Tibial nerve (tissue), 4 donors: ENCODE results near the gene NOX3. TPM values are rescaled to one million over a fixed set of nuclear protein-coding genes. Genes with fewer than 3 reads are reported as not detected.

Experiments used
- DNase-seq, 2 donors: peaks; one replicate each; pipeline ENCODE4 v3.0.0-alpha.2; 2019; ENCODE audit warnings: low spot score in 2 of 2
- H3K27ac ChIP-seq, 4 donors: fragments of 200-600 bp; sonication (generic) in 3 of 4; one replicate each; pipeline ENCODE4 v1.5.1; 2017 to 2019; ENCODE audit warnings: mild to moderate bottlenecking in 1 of 4
- H3K27me3 ChIP-seq, 2 donors: fragments of 200-600 bp; sonication (generic) in 1 of 2; one replicate each; pipeline versions ENCODE4 v1.5.1 to v1.6.0; 2017 to 2019
- H3K36me3 ChIP-seq, 3 donors: fragments of 200-600 bp; sonication (generic); one replicate each; pipeline ENCODE4 v1.5.1; 2018 to 2019
- H3K4me1 ChIP-seq, 4 donors: fragments of 200-600 bp; sonication (generic) in 3 of 4; one replicate each; pipeline ENCODE4 v1.5.1; 2017 to 2019
- H3K4me3 ChIP-seq, 4 donors: fragments of 200-600 bp; sonication (generic) in 3 of 4; one replicate each; pipeline ENCODE4 v1.5.1; 2017 to 2019; ENCODE audit warnings: mild to moderate bottlenecking in 1 of 4, moderate library complexity in 1 of 4
- H3K9me3 ChIP-seq, 4 donors: fragments of 200-600 bp; sonication (generic) in 3 of 4; one replicate each; pipeline ENCODE4 v1.5.1; 2017 to 2019
- EP300 ChIP-seq, 2 donors: sonication (generic); formaldehyde crosslinking; IDR thresholded peaks; one replicate each; pipeline ENCODE4 v1.6.1; 2017; ENCODE audit warnings: antibody characterized with exemption in 2 of 2, mild to moderate bottlenecking in 1 of 2
- POLR2A ChIP-seq, 2 donors: fragments of 450-650 bp; IDR thresholded peaks; one replicate each; pipeline ENCODE4 v1.6.1; 2017; ENCODE audit warnings: antibody characterized with exemption in 2 of 2, mild to moderate bottlenecking in 2 of 2, moderate library complexity in 2 of 2
- WGBS, 2 donors: methylation state at CpG; one replicate each; pipeline ENCODE4 v1.1.5; 2018; 5-methylcytosine and 5-hydroxymethylcytosine counted together
- total RNA-seq, 4 donors: library from RNA; depleted of rRNA; stranded (reverse); fragments of >200 nt; gene quantifications; one replicate each; pipeline ENCODE4 v1.1.0, GENCODE V29; 2016
- TF ChIP-seq, protein P1 (sequence below), 5 experiments: fragments of 200-600 bp in 3 of 5; fragments of 450-650 bp in 2 of 5; sonication (generic) in 3 of 5; IDR thresholded peaks; one replicate each; pipeline ENCODE4 v1.5.1; 2016 to 2019; ENCODE audit warnings: antibody characterized with exemption in 5 of 5, mild to moderate bottlenecking in 3 of 5, moderate library complexity in 2 of 5

NOX3 gene
- total RNA-seq, 4 donors from 2014 or later = not detected

DNA sequence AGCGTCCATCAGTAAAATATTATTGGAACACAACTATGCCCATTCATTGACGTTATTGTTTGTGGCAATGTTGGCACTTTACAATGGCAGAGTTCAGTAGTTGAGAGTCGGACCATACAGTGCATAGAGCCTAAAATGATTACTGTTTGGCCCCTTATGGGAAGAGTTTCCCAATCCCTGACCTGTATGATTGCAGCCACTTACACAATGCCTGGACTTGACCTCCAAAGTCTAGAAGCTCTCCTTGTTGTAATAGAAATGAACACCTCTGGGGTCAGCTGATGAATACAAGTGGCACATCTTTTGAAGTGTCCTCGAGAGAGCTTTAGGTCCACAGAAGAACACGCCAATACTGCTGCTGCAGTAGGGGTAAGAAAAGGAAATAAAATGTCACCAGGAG, 59.0 kb downstream of the NOX3 start:
- peaks cover 0 to 8% (median 0%) of the 10 kb centered on the region in 4 donors for H3K4me1 ChIP-seq
- no peak overlapping the region for H3K4me3 ChIP-seq
- no peak for DNase-seq
- 80 to 82% methylated on average over 5 of the region's 5 CpGs for WGBS, 2 donors
- no peaks in the 10 kb centered on the region for H3K36me3 ChIP-seq
- no peaks in the 10 kb centered on the region for H3K9me3 ChIP-seq
- TF ChIP-seq, protein P1, sequence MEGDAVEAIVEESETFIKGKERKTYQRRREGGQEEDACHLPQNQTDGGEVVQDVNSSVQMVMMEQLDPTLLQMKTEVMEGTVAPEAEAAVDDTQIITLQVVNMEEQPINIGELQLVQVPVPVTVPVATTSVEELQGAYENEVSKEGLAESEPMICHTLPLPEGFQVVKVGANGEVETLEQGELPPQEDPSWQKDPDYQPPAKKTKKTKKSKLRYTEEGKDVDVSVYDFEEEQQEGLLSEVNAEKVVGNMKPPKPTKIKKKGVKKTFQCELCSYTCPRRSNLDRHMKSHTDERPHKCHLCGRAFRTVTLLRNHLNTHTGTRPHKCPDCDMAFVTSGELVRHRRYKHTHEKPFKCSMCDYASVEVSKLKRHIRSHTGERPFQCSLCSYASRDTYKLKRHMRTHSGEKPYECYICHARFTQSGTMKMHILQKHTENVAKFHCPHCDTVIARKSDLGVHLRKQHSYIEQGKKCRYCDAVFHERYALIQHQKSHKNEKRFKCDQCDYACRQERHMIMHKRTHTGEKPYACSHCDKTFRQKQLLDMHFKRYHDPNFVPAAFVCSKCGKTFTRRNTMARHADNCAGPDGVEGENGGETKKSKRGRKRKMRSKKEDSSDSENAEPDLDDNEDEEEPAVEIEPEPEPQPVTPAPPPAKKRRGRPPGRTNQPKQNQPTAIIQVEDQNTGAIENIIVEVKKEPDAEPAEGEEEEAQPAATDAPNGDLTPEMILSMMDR (IDR thresholded peaks at IDR 0.05) = no peak
- TF ChIP-seq EP300 (IDR thresholded peaks at IDR 0.05) = no peak
- no peak for TF ChIP-seq POLR2A (IDR thresholded peaks at IDR 0.05)
- no peak overlapping the region for H3K27ac ChIP-seq
- peaks cover 0 to 8% of the 10 kb centered on the region in 2 donors for H3K27me3 ChIP-seq

DNA sequence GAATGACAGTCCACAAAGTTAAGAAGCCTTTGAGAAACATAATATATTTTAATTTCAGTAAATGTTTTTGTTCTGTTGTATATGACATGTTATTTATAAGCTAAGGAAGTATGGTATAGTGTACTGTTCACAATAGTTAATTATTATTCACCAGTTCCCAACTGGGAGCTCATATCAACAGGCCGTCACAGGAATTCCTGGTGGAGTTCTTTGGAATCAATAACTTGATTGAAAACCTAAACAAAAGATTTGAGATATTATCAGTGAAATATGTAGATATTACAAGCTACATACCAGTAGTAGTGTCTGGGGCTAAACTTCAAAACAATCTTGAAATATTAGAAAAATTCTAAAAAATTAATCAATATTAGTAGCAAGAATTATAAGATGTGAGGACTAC, 60.3 kb downstream of the NOX3 start:
- no peak for DNase-seq
- TF ChIP-seq POLR2A (IDR thresholded peaks at IDR 0.05) (no peak), EP300 (IDR thresholded peaks at IDR 0.05) (no peak)
- TF ChIP-seq, protein P1 (IDR thresholded peaks at IDR 0.05) = no peak
- no peak overlapping the region for H3K4me3 ChIP-seq
- peaks cover 0 to 8% of the 10 kb centered on the region in 2 donors for H3K27me3 ChIP-seq
- 54 to 55% methylated on average over 1 of the region's 1 CpG for WGBS, 2 donors
- no peaks in the 10 kb centered on the region for H3K9me3 ChIP-seq
- H3K36me3 ChIP-seq = no peaks in the 10 kb centered on the region
- H3K4me1 ChIP-seq = peaks cover 0 to 7% (median 0%) of the 10 kb centered on the region in 4 donors
- no peak overlapping the region for H3K27ac ChIP-seq

DNA sequence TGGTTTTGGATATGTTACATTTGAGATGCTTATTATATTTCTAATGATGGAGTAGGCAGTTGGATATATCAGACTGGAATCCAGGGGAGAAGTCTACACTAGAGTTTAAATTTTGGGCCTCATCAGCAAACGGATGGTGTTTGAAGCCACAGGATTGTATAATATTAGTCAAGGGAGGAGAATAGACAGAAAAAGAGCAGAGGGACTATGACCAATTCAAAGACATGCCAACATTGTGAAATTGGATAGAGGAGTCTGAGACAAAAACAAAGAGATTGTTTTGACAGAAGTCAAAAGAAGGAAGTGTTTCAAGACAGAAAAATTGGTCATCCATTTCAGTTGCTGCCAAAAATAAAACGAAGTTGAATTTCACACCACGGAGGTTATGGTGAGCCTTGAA, 66.5 kb downstream of the NOX3 start:
- WGBS, 2 donors = 65 to 81% methylated on average over 3 of the region's 3 CpGs
- TF ChIP-seq EP300 (IDR thresholded peaks at IDR 0.05) (no peak), POLR2A (IDR thresholded peaks at IDR 0.05) (no peak)
- TF ChIP-seq, protein P1 (IDR thresholded peaks at IDR 0.05) = no peak
- H3K4me3 ChIP-seq = no peak overlapping the region

DNA sequence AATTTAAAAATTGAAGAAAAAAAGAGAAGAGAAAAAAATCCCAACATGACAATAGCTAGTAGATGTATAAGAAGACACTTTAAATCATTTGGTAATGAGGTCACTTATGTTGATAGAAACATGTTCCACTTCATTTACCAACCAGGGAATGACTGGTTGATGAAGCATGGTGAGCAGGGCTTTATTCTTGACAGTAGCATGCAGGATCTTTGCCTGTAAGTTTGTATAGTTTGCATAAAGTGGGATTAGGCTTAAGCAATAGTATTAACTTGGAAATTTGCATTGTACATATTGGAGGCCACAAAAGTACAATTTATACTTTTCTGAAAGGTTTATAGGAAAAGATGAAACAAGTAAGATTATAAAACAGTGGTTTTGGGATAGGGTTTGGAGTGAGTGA, 67.0 kb downstream of the NOX3 start:
- Histone ChIP-seq H3K36me3 (no peaks in the 10 kb centered on the region), H3K4me3 (no peak overlapping the region), H3K9me3 (peaks cover 0 to 5% (median 0%) of the 10 kb centered on the region in 4 donors), H3K27me3 (no peaks in the 10 kb centered on the region), H3K27ac (no peak overlapping the region), H3K4me1 (no peaks in the 10 kb centered on the region)
- TF ChIP-seq POLR2A (IDR thresholded peaks at IDR 0.05) (no peak), EP300 (IDR thresholded peaks at IDR 0.05) (no peak)
- TF ChIP-seq, protein P1 (IDR thresholded peaks at IDR 0.05) = no peak
- no peak for DNase-seq

More for the DNA sequence above, 66.5 kb downstream of the NOX3 start:
- Histone ChIP-seq H3K36me3 (no peaks in the 10 kb centered on the region), H3K9me3 (peaks cover 0 to 5% (median 0%) of the 10 kb centered on the region in 4 donors), H3K27me3 (no peaks in the 10 kb centered on the region), H3K27ac (no peak overlapping the region), H3K4me1 (no peaks in the 10 kb centered on the region)
- DNase-seq = no peak

DNA sequence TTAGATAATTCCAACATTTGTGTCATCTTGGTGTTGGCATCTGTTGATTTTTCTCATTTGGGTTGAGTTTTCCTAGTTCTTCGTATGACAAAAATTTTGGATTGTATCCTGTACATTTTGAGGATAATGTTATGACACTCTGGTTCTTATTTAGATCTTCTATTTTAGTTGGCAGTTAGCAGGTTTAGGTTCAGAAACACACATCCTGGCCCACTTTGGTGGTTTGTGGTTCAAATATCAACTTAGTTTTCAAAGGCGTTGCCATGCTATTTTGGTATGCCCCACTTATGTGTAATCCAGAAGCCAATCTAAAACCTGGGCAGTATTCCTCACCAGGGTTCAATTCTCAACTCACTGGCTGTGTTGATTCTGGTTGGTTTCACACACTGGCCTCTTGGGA, 68.2 kb downstream of the NOX3 start:
- WGBS, 2 donors = 84% methylated on average over 2 of the region's 2 CpGs
- no peaks in the 10 kb centered on the region for H3K27me3 ChIP-seq
- no peak overlapping the region for H3K4me3 ChIP-seq
- TF ChIP-seq, protein P1 (IDR thresholded peaks at IDR 0.05) = no peak
- TF ChIP-seq EP300 (IDR thresholded peaks at IDR 0.05) (no peak), POLR2A (IDR thresholded peaks at IDR 0.05) (no peak)
- no peak overlapping the region for H3K27ac ChIP-seq
- DNase-seq = no peak
- peaks cover 0 to 5% (median 0%) of the 10 kb centered on the region in 4 donors for H3K9me3 ChIP-seq
- H3K4me1 ChIP-seq = no peaks in the 10 kb centered on the region
- no peaks in the 10 kb centered on the region for H3K36me3 ChIP-seq
